H9 (cell line): ENCODE data around the gene RGS3. TPM values are rescaled to one million over a fixed set of nuclear protein-coding genes. Genes with fewer than 3 reads are reported as not detected.

Experiments used
- DNase-seq: peaks from one replicate; pipeline ENCODE4 v3.0.0-alpha.2; 2017
- H2AFZ ChIP-seq: one replicate; pipeline ENCODE4 v1.6.1; 2013; ENCODE audit warnings: mild to moderate bottlenecking, low read length, control low read depth, moderate library complexity
- H2AK5ac ChIP-seq: 2 replicates; pipeline ENCODE4 v1.6.1; 2013; ENCODE audit warnings: low read length, control low read depth, mixed read lengths; ENCODE audit not compliant: insufficient read length
- H2BK120ac ChIP-seq: one replicate; pipeline ENCODE4 v1.6.1; 2013; ENCODE audit warnings: low read depth, mild to moderate bottlenecking, low read length, control low read depth, inconsistent platforms; ENCODE audit not compliant: poor library complexity, severe bottlenecking
- H2BK12ac ChIP-seq: 2 replicates; pipeline ENCODE4 v1.6.1; 2013; ENCODE audit warnings: low read length, control low read depth, mixed read lengths, low read depth; ENCODE audit not compliant: insufficient read length
- H2BK15ac ChIP-seq: 2 replicates; pipeline ENCODE4 v1.6.1; 2013; ENCODE audit warnings: low read depth, low read length, control low read depth
- H2BK20ac ChIP-seq: one replicate; pipeline ENCODE4 v1.6.1; 2013; ENCODE audit warnings: low read depth, mild to moderate bottlenecking, low read length, control low read depth, inconsistent platforms; ENCODE audit not compliant: poor library complexity, severe bottlenecking
- H2BK5ac ChIP-seq: 2 replicates; pipeline ENCODE4 v1.6.1; 2013; ENCODE audit warnings: low read length, control low read depth, mixed read lengths; ENCODE audit not compliant: insufficient read length
- H3K14ac ChIP-seq: 2 replicates; pipeline ENCODE4 v1.6.1; 2013; ENCODE audit warnings: low read length, control low read depth; ENCODE audit not compliant: insufficient read depth
- H3K18ac ChIP-seq: 2 replicates; pipeline ENCODE4 v1.6.1; 2013; ENCODE audit warnings: low read depth, mild to moderate bottlenecking, mixed read lengths, low read length, control low read depth; ENCODE audit not compliant: insufficient read length
- H3K23ac ChIP-seq: 2 replicates; pipeline ENCODE4 v1.6.1; 2013; ENCODE audit warnings: low read length, control low read depth, mixed read lengths, low read depth; ENCODE audit not compliant: insufficient read length
- H3K23me2 ChIP-seq: 2 replicates; pipeline ENCODE4 v1.6.1; 2013; ENCODE audit warnings: low read depth, mild to moderate bottlenecking, mixed read lengths, low read length, control low read depth; ENCODE audit not compliant: insufficient read length, poor library complexity, severe bottlenecking
- H3K27ac ChIP-seq: 2 replicates; pipeline ENCODE4 v1.5.1; 2013; ENCODE audit warnings: low read length, control low read depth, mixed read lengths, low read depth; ENCODE audit not compliant: insufficient read length
- H3K27me3 ChIP-seq: 2 replicates; pipeline ENCODE4 v1.6.1; 2013; ENCODE audit warnings: low read length, control low read depth, inconsistent platforms; ENCODE audit not compliant: insufficient read depth
- H3K4ac ChIP-seq: 2 replicates; pipeline ENCODE4 v1.6.1; 2013; ENCODE audit warnings: low read depth, mild to moderate bottlenecking, control low read depth, inconsistent platforms, low read length, moderate library complexity
- H3K4me1 ChIP-seq: 2 replicates; pipeline ENCODE4 v1.6.1; 2013; ENCODE audit warnings: low read length, control low read depth, inconsistent platforms; ENCODE audit not compliant: insufficient read depth
- H3K4me2 ChIP-seq: 2 replicates; pipeline ENCODE4 v1.6.1; 2013; ENCODE audit warnings: low read length, control low read depth, mixed read lengths; ENCODE audit not compliant: insufficient read length, insufficient read depth
- H3K56ac ChIP-seq: 2 replicates; pipeline ENCODE4 v1.6.1; 2013; ENCODE audit warnings: low read depth, mild to moderate bottlenecking, mixed read lengths, low read length, control low read depth; ENCODE audit not compliant: insufficient read length
- H3K79me1 ChIP-seq: 2 replicates; pipeline ENCODE4 v1.6.1; 2013; ENCODE audit warnings: low read depth, mild to moderate bottlenecking, moderate library complexity, low read length, control low read depth, inconsistent platforms; ENCODE audit not compliant: insufficient read depth, poor library complexity, severe bottlenecking
- H3K79me2 ChIP-seq: 2 replicates; pipeline ENCODE4 v1.6.1; 2013; ENCODE audit warnings: low read length, control low read depth, inconsistent platforms; ENCODE audit not compliant: insufficient read depth
- H3K9ac ChIP-seq: 2 replicates; pipeline ENCODE4 v1.6.1; 2013; ENCODE audit warnings: low read length, control low read depth, mixed read lengths; ENCODE audit not compliant: insufficient read length; ENCODE audit errors: extremely low read depth
- H3K9me3 ChIP-seq: one replicate; pipeline ENCODE4 v1.6.1; 2013; ENCODE audit warnings: low read depth, low read length, inconsistent platforms; ENCODE audit not compliant: control insufficient read depth
- H3T11ph ChIP-seq: one replicate; pipeline ENCODE4 v1.6.1; 2013; ENCODE audit warnings: mild to moderate bottlenecking, low read length, control low read depth, inconsistent platforms
- H4K20me1 ChIP-seq: one replicate; pipeline ENCODE4 v1.6.1; 2013; ENCODE audit not compliant: control insufficient read depth, insufficient read length, insufficient read depth
- H4K5ac ChIP-seq: 2 replicates; pipeline ENCODE4 v1.6.1; 2013; ENCODE audit warnings: low read depth, mild to moderate bottlenecking, mixed read lengths, low read length, control low read depth; ENCODE audit not compliant: insufficient read length
- H4K8ac ChIP-seq: replicated peaks from 2 replicates; pipeline ENCODE4 v1.6.1; 2013; ENCODE audit warnings: low read length, control low read depth, mixed read lengths, low read depth; ENCODE audit not compliant: insufficient read length
- H4K91ac ChIP-seq: 2 replicates; pipeline ENCODE4 v1.6.1; 2013; ENCODE audit warnings: low read depth, mild to moderate bottlenecking, moderate library complexity, mixed read lengths, low read length, control low read depth; ENCODE audit not compliant: insufficient read length
- H3K27ac Mint-ChIP-seq, 3 experiments: 2 replicates in 2 of 3; 3 replicates in 1 of 3; pipeline ENCODE4 v1.8.0; 2020 to 2021; ENCODE audit warnings: mixed read lengths in 3 of 3, mild to moderate bottlenecking in 1 of 3, moderate library complexity in 1 of 3
- H3K27me3 Mint-ChIP-seq: 2 replicates; pipeline ENCODE4 v1.8.0; 2021; ENCODE audit warnings: low read depth, mild to moderate bottlenecking, moderate library complexity, mixed read lengths
- H3K36me3 Mint-ChIP-seq, 3 experiments: 2 replicates in 2 of 3; 3 replicates in 1 of 3; pipeline ENCODE4 v1.8.0; 2020 to 2021; ENCODE audit warnings: low read depth in 3 of 3, mixed read lengths in 3 of 3; ENCODE audit not compliant: insufficient read depth in 1 of 3
- H3K4me1 Mint-ChIP-seq, 2 experiments: 2 replicates each; pipeline ENCODE4 v1.8.0; 2020; ENCODE audit warnings: mixed read lengths in 2 of 2
- H3K4me3 Mint-ChIP-seq, 2 experiments: 2 replicates in 1 of 2; 3 replicates in 1 of 2; pipeline ENCODE4 v1.8.0; 2020 to 2021; ENCODE audit warnings: mild to moderate bottlenecking in 2 of 2, mixed read lengths in 2 of 2, moderate library complexity in 1 of 2
- H3K9me3 Mint-ChIP-seq, 2 experiments: 2 replicates in 1 of 2; 3 replicates in 1 of 2; pipeline ENCODE4 v1.8.0; 2020; ENCODE audit warnings: mild to moderate bottlenecking in 2 of 2, mixed read lengths in 2 of 2, moderate library complexity in 1 of 2
- CTCF ChIP-seq: fragments of 200-600 bp; sonication (generic); conservative IDR thresholded peaks from 3 replicates; pipeline ENCODE4 v1.8.0; 2021; ENCODE audit warnings: antibody characterized with exemption, mild to moderate bottlenecking
- WGBS: extraction: QIAGEN DNeasy Blood & Tissue Kit; methylation state at CpG from one replicate; pipeline ENCODE4 v1.1.7; 2013; ENCODE audit warnings: missing lambda C conversion rate, low lambda C conversion rate, mixed read lengths; ENCODE audit not compliant: insufficient read length; ENCODE audit errors: extremely low coverage; 5-methylcytosine and 5-hydroxymethylcytosine counted together
- total RNA-seq: library from RNA; stranded (reverse); gene quantifications from 2 replicates; pipeline ENCODE4 v1.2.1, GENCODE V29; 2021

Gene RGS3
- total RNA-seq, 1 experiment from 2014 or later, result 13.9 TPM

- no peak overlapping the region for H3K27ac ChIP-seq
- no peak overlapping the region for H3K23ac ChIP-seq
- DNase-seq, result no peak
- H3K4me2 ChIP-seq, result no peak overlapping the region
- no peak overlapping the region for H2BK15ac ChIP-seq
- H3K18ac ChIP-seq, result no peak overlapping the region
- no CpG with 5 or more reads among the region's 11 CpGs for WGBS
- H3K9ac ChIP-seq, result no peak overlapping the region
- Mint-ChIP-seq H3K9me3 (no peaks in the 10 kb centered on the region), H3K27ac (no peak overlapping the region), H3K4me3 (no peak overlapping the region), H3K36me3 (no peaks in the 10 kb centered on the region; a peak in 1 of 7 replicates), H3K4me1 (peaks cover 21 to 22% of the 10 kb centered on the region in 2 experiments), H3K27me3 (no peaks in the 10 kb centered on the region)
- no peak overlapping the region for H3K14ac ChIP-seq
- H3K9me3 ChIP-seq, result no peaks in the 10 kb centered on the region
- H3T11ph ChIP-seq, result no peak overlapping the region
- no peaks in the 10 kb centered on the region for H4K20me1 ChIP-seq
- no peak overlapping the region for H4K5ac ChIP-seq
- no peak overlapping the region for H2AK5ac ChIP-seq
- no peak for TF ChIP-seq CTCF
- no peaks in the 10 kb centered on the region for H3K27me3 ChIP-seq
- no peak overlapping the region for H4K8ac ChIP-seq
- no peak overlapping the region for H2BK5ac ChIP-seq
- H2AFZ ChIP-seq, result no peak overlapping the region
- no peak overlapping the region for H2BK20ac ChIP-seq
- no peak overlapping the region for H2BK120ac ChIP-seq
- no peak overlapping the region for H3K4ac ChIP-seq
- no peak overlapping the region for H4K91ac ChIP-seq
- no peaks in the 10 kb centered on the region for H3K4me1 ChIP-seq
- H3K23me2 ChIP-seq, result no peaks in the 10 kb centered on the region
- H3K56ac ChIP-seq, result no peak overlapping the region
- no peaks in the 10 kb centered on the region for H3K79me1 ChIP-seq
- H3K79me2 ChIP-seq, result no peaks in the 10 kb centered on the region
- no peak overlapping the region for H2BK12ac ChIP-seq
These were observed 114.2 kb downstream of the RGS3 start for GRCh38 chr9:113577525-113578261.
